ENCODE measurements around the gene IRGQ. TPM values are rescaled to one million over a fixed set of nuclear protein-coding genes. Genes with fewer than 3 reads are reported as not detected.
"Not testable (repeated sequence)": the region's sequence is repeated elsewhere in the genome, so short reads cannot be mapped to it uniquely, and the experiment has no call there.

Gene IRGQ
- total RNA-seq, 1 donor from 2014 or later = 27.8 TPM

DNA sequence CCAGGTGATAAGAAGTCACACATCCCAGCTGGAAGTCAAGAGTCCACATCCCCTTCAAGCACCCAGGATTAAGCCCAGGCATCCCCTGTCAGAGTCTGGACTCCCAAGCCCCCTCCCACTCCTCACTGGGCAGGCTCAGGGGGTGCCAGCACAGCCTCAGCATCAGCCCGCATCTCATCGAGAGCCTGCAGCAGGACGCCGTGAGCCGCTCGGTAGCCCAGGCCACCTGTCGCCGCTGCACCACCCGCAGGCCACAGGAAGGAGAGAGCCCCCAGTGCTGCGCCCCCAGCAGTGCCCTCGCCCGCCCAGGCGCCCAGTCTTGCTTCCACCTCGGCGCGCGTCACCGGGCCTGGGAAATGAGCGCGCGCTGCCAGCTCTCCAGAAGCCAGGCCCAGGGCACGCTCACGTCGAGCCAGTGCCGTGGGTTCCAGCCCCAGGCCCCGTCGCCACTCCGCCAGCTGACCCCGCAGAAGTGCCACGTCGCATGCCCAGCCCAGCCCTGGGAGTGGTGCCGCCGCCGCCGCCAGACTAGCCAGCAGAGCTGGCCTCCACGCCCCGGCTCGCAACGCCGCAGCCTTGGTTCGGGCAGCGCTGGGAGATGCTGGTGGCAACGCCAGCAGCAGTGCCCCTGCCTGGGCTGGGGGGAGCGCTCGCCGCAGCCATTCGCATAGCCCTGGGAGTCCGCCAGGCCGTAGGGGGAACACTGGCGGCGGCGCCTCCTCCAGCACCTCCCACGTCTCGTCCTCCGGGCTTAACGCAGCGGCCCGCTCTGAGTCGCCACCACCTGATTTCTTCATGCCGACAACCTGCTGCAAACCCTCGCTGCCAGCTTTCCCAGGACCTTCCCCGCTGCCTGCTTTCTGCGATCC lies 3.8 kb downstream of the IRGQ start:
- peaks cover 15% of the 10 kb centered on the region for H3K4me1 Mint-ChIP-seq (ENCODE audit: low read depth)
- no peaks in the 10 kb centered on the region for H3K27me3 Mint-ChIP-seq (ENCODE audit: low read depth)
- intact Hi-C loops (cut with micrococcal nuclease) = loop anchor here (10.0 kb wide), 1 partner anchor 193 kb away; the partner anchor contains the start of gene KCNN4
- peaks cover 32% of the 10 kb centered on the region for H3K36me3 Mint-ChIP-seq (ENCODE audit: low read depth)
- no peak for DNase-seq (ENCODE audit: low spot score)
- no peak overlapping the region for H3K4me3 Mint-ChIP-seq (ENCODE audit: low read depth)
- no peaks in the 10 kb centered on the region for H3K9me3 Mint-ChIP-seq
- no peak overlapping the region for H3K27ac Mint-ChIP-seq

DNA sequence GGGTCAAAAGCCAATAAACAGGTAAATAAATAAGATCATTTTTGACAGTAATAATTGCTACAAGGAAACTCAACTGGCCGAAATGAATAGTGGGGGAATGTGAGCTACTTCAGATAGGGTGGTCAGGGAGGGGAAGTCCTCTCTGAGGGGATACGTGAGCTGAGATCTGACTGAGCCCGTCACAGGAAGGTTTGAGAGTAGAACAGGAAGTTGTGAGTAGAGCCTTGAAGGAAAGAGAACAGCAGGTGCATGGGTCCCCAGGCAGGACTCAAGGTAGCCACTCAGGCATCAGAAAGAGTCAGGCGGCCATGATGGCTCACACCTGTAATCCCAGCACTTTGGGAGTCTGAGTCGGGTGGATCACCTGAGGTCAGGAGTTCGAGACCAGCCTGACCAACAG lies 6.3 kb downstream of the IRGQ start:
- H3K9me3 Mint-ChIP-seq = no peaks in the 10 kb centered on the region
- no peak for DNase-seq (ENCODE audit: low spot score)
- no peaks in the 10 kb centered on the region for H3K27me3 Mint-ChIP-seq (ENCODE audit: low read depth)
- peaks cover 38% of the 10 kb centered on the region for H3K36me3 Mint-ChIP-seq (ENCODE audit: low read depth)
- no peak overlapping the region for H3K4me3 Mint-ChIP-seq (ENCODE audit: low read depth)
- intact Hi-C loops (cut with micrococcal nuclease) = loop anchor here (10.0 kb wide), 1 partner anchor 195 kb away; the partner anchor contains the start of gene KCNN4
- no peak overlapping the region for H3K27ac Mint-ChIP-seq
- H3K4me1 Mint-ChIP-seq (ENCODE audit: low read depth) = peaks cover 10% of the 10 kb centered on the region

DNA sequence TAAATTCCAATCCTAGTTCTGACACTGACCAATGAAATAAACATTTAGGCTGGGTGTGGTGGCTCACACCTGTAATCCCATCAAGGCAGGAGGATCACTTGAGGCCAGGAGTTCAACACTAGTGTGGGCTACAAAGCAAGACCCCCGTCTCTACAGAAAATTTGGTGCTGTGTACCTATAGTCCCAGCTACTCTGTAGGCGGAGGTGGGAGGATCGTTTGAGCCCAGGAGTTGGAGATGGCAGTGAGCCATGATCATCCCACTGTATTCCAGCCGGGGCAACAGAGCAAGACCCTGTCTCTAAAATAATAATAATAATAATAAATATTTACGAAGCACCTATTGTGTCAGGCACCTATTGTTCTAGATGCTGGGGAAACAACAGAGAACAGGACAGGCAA lies 6.7 kb downstream of the IRGQ start:
- intact Hi-C loops (cut with micrococcal nuclease) = no loop called here
- H3K27ac Mint-ChIP-seq = no peak overlapping the region
- no peak overlapping the region for H3K4me3 Mint-ChIP-seq (ENCODE audit: low read depth)
- H3K4me1 Mint-ChIP-seq (ENCODE audit: low read depth) = peaks cover 11% of the 10 kb centered on the region
- no peak for DNase-seq (ENCODE audit: low spot score)
- peaks cover 37% of the 10 kb centered on the region for H3K36me3 Mint-ChIP-seq (ENCODE audit: low read depth)
- H3K9me3 Mint-ChIP-seq = no peaks in the 10 kb centered on the region
- no peaks in the 10 kb centered on the region for H3K27me3 Mint-ChIP-seq (ENCODE audit: low read depth)

DNA sequence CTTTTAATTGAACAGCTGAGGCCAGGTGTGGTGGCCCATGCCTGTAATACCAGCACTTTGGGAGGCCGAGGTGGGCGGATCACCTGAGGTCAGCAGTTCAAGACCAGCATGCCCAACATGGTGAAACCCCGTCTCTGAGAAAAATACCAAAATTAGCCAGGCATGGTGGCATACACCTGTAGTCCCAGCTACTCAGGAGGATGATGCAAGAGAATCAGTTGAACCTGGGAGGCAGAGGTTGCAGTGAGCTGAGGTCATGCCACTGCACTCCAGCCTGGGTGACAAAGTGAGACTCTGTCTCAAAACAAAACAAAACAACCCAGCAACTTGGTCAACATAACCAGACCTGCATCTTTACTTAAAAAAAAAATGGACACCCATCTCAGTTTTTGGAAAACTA lies 8.9 kb downstream of the IRGQ start:
- H3K27ac Mint-ChIP-seq; H3K4me3 Mint-ChIP-seq (ENCODE audit: low read depth); H3K4me1 Mint-ChIP-seq (ENCODE audit: low read depth); intact Hi-C loops (cut with micrococcal nuclease); H3K9me3 Mint-ChIP-seq; DNase-seq (ENCODE audit: low spot score); H3K27me3 Mint-ChIP-seq (ENCODE audit: low read depth): not testable (repeated sequence)
- peaks cover 27% of the 10 kb centered on the region for H3K36me3 Mint-ChIP-seq (ENCODE audit: low read depth)

DNA sequence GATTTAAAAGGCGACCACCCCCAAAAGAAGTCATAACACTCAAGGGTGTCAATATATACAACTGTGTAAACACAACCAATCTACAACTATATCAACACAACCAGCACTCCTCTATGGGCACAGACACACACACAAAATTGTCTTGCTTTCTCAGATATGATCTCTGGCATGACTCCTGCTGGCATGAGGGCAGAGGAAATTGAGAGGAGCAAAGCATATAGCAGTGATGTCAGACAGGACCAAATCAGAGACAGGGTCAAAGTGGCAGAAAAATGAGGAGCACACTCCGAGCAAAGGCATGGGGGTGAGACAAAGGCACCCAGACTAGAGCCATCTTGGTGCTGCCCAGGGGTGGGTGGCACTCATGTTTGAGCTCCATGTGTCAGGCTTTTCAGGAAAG lies 9.6 kb downstream of the IRGQ start:
- Mint-ChIP-seq H3K4me3 (ENCODE audit: low read depth) (no peak overlapping the region), H3K36me3 (ENCODE audit: low read depth) (peaks cover 27% of the 10 kb centered on the region), H3K9me3 (no peaks in the 10 kb centered on the region), H3K27ac (no peak overlapping the region), H3K4me1 (ENCODE audit: low read depth) (peaks cover 10% of the 10 kb centered on the region), H3K27me3 (ENCODE audit: low read depth) (no peaks in the 10 kb centered on the region)
- intact Hi-C loops (cut with micrococcal nuclease) = no loop called here
- DNase-seq (ENCODE audit: low spot score) = no peak

DNA sequence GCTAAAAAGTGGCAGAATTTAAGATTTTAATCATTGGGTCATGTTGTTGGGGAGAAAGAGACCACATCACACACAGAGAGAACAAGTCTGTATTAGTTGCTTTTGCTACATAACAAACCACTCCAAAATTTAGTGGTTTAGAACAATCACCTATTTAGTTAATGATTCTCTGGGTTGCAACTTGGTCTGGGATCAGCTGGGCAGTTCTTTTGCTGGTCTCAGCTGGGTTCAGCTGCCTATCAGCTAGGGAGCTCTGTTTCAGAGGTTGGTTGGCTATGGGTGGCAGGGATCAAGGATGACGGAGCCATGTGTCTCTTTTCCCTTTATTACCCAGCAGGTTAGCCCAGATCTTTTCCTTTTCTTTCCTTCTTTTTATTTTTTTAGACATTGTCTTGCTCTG lies 11.4 kb downstream of the IRGQ start:
- H3K9me3 Mint-ChIP-seq = no peaks in the 10 kb centered on the region
- no peaks in the 10 kb centered on the region for H3K27me3 Mint-ChIP-seq (ENCODE audit: low read depth)
- peaks cover 15% of the 10 kb centered on the region for H3K4me1 Mint-ChIP-seq (ENCODE audit: low read depth)
- peaks cover 18% of the 10 kb centered on the region for H3K36me3 Mint-ChIP-seq (ENCODE audit: low read depth)
- DNase-seq (ENCODE audit: low spot score) = no peak
- intact Hi-C loops (cut with micrococcal nuclease) = loop anchor here (5.0 kb wide), 1 partner anchor 57 kb away; the partner anchor contains the start of gene ETHE1
- H3K4me3 Mint-ChIP-seq (ENCODE audit: low read depth) = no peak overlapping the region
- peak overlapping the region; percentile 79 for H3K27ac Mint-ChIP-seq

DNA sequence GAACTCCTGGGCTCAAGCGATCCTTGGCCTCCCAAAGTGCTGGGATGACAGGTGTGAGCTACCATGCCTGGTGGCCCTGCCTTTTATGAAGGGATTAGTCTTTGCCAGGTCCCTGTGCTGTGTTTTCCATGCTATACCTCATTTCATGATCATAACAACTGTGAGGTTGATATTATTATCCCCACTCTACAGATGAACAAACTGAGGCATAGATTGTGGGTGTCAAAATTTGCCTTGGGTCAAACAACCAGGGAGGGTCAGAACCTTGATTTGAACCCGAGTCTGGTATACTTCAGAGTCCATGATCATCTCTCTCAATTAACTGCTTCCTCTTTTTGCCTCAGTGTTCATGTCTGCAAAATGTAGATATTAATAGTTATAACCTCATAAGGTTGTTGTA lies 13.4 kb downstream of the IRGQ start:
- no peak for DNase-seq (ENCODE audit: low spot score)
- no peaks in the 10 kb centered on the region for H3K9me3 Mint-ChIP-seq
- H3K27ac Mint-ChIP-seq = peak overlapping the region; percentile 21
- peaks cover 12% of the 10 kb centered on the region for H3K36me3 Mint-ChIP-seq (ENCODE audit: low read depth)
- H3K4me3 Mint-ChIP-seq (ENCODE audit: low read depth) = no peak overlapping the region
- H3K27me3 Mint-ChIP-seq (ENCODE audit: low read depth) = no peaks in the 10 kb centered on the region
- intact Hi-C loops (cut with micrococcal nuclease) = loop anchor here (5.0 kb wide), 1 partner anchor 55 kb away; the partner anchor contains the start of gene ETHE1
- H3K4me1 Mint-ChIP-seq (ENCODE audit: low read depth) = peaks cover 19% of the 10 kb centered on the region

DNA sequence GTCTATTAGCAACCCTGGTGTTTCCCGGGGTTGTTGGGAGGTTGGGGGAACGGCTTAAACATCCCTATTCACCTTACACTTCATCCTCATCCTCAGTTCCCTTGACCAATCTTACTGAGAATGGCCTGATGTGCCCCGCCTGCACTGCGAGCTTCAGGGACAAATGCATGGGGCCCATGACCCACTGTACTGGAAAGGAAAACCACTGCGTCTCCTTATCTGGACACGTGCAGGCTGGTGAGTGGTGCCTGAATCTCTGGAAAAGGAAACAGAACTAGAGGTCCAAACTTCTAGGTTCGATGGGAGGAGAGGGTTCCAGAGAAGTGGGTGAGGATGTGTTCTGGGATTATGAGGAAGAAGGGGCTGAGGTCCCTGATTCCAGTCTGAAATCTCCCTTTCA lies 14.5 kb downstream of the IRGQ start:
- Mint-ChIP-seq H3K27me3 (ENCODE audit: low read depth) (no peaks in the 10 kb centered on the region), H3K9me3 (no peaks in the 10 kb centered on the region), H3K4me1 (ENCODE audit: low read depth) (peaks cover 23% of the 10 kb centered on the region), H3K36me3 (ENCODE audit: low read depth) (peaks cover 12% of the 10 kb centered on the region), H3K4me3 (ENCODE audit: low read depth) (peak overlapping the region; percentile 86), H3K27ac (peak overlapping the region; percentile 51)
- intact Hi-C loops (cut with micrococcal nuclease) = loop anchor here (5.0 kb wide), 1 partner anchor 54 kb away; the partner anchor contains the start of gene ETHE1
- no peak for DNase-seq (ENCODE audit: low spot score)

DNA sequence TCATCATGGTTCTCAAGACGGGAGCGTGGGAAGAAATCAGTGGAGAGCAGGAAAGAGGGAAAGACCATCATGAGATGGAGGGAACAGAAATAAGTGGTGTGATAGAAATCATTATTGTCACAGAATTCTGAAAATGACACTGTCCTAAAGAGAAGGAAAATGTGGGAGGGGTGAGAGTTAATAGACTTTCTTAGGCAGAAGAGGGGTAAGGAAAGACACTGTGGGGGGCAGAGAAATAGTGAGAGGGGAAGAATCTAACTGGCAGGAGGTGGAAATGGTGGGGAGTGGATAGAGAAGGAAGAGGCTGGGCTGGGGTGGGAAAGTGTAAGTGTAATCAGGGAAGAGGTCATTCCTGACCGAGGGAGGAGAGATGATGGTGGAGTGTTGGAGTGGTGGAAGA lies 17.1 kb downstream of the IRGQ start:
- no peak for DNase-seq (ENCODE audit: low spot score)
- intact Hi-C loops (cut with micrococcal nuclease) = loop anchor here (5.0 kb wide), 1 partner anchor 116 kb away; no protein-coding TSS in a partner anchor
- H3K4me3 Mint-ChIP-seq (ENCODE audit: low read depth) = peak overlapping the region; percentile 86
- H3K27ac Mint-ChIP-seq = peak overlapping the region; percentile 67
- peaks cover 31% of the 10 kb centered on the region for H3K4me1 Mint-ChIP-seq (ENCODE audit: low read depth)
- H3K27me3 Mint-ChIP-seq (ENCODE audit: low read depth) = no peaks in the 10 kb centered on the region
- peaks cover 5% of the 10 kb centered on the region for H3K36me3 Mint-ChIP-seq (ENCODE audit: low read depth)
- no peaks in the 10 kb centered on the region for H3K9me3 Mint-ChIP-seq

DNA sequence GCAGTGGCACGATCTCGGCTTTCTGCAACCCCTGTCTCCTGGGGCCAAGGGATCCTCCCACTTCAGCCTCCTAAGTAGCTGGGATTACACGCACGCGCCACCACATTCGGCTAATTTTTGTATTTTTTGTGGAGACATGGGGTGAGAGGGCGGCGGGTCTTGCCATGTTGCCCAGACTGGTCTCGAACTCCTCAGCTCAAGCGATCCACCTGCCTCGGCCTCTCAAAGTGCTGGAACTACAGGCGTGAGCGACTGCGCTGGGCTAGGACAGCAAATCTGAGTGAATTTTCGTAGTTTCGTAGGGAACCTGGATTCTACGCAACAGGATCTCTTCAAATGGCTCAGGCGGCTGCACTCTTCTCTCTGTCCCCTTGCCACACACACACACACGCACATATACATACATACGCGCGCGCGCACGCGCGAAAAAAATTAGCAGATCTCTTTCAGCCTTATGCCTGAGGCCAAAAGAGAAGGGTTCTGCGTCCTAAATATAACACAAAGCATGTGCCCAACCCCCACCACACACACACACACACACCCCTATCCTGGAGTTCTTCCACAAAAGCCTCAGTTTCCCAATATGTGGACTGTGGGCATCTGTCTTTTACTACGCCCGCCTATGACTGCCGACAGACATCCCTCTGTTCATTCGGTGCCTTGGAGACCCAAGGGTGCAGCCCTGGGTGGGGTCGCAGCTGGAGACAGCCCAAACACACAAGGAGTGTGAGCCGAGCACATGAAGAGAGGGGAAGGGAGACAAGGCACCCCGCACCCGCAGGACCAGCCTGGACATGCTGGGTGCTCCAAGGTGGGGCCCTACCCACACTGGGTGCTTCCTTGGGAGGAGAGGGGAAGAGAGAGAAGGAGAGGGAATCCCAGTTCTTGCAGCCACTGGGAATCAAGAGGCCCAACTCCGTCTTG lies 19.7 kb downstream of the IRGQ start:
- no peak for DNase-seq (ENCODE audit: low spot score)
- H3K4me1 Mint-ChIP-seq (ENCODE audit: low read depth) = peaks cover 25% of the 10 kb centered on the region
- no peaks in the 10 kb centered on the region for H3K9me3 Mint-ChIP-seq
- peak overlapping the region; percentile 59 for H3K4me3 Mint-ChIP-seq (ENCODE audit: low read depth)
- no peaks in the 10 kb centered on the region for H3K27me3 Mint-ChIP-seq (ENCODE audit: low read depth)
- H3K27ac Mint-ChIP-seq = peak overlapping the region; percentile 53
- H3K36me3 Mint-ChIP-seq (ENCODE audit: low read depth) = peaks cover 5% of the 10 kb centered on the region
- intact Hi-C loops (cut with micrococcal nuclease) = loop anchor here (1.0 to 5.0 kb wide), 3 partner anchors 20 to 114 kb away; partner anchors contain the start of genes IRGQ, ZNF428 and ZNF576

DNA sequence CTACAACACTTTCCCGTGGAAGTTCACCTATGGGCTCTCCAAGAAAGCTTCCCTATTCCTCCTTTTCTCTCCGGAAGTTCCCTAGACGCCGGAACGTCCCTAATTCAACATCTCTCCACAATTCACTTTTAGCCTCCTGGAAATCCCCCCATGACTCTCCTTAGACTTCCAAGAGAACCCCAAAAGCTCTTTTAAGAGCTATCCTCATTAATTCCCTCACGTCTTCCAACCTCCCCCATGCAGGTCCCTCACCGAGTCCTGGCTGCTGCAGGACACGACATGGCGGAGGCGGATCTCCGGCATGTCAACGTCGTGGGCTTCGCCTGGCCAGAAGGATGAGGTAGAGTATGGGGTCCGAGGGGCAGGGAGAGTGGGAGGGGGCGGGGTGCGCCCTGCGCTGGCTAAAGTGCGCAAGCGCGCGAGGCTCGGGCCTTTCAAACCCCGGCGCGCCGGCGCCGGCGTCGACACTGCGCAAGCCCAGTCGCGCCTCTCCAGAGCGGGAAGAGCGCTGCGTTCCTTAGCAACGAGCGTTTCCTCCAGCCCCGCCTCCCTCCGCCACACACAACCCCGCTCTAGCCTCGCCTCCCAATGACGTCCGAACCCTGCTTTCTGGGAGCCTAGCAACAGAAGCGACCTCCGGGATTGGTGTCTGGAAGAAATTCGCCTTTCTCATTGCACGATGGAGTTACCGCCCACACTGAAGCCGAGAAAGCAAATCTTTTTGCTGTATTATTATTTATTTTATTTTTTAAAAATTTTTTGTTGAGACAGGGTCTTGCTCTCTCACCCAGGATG lies 20.6 kb downstream of the IRGQ start, which contains the start of the genes PINLYP and XRCC1:
Gene PINLYP (plus strand): TSS at position 646 of the 795 bp plus-strand sequence. CDS start 1,391 bp downstream, outside the sequence.
Gene XRCC1 (minus strand): TSS at position 372 of the 795 bp plus-strand sequence. CDS start 69 bp downstream, at position 303.
- peak; percentile 95 for DNase-seq (ENCODE audit: low spot score)
- Mint-ChIP-seq H3K27ac (peak within 1 kb of the TSS; percentile 90), H3K27me3 (ENCODE audit: low read depth) (no peaks in the 10 kb centered on the region), H3K9me3 (no peaks in the 10 kb centered on the region), H3K36me3 (ENCODE audit: low read depth) (peaks cover 5% of the 10 kb centered on the region), H3K4me1 (ENCODE audit: low read depth) (peaks cover 28% of the 10 kb centered on the region), H3K4me3 (ENCODE audit: low read depth) (peak within 1 kb of the TSS; percentile 97)
- intact Hi-C loops (cut with micrococcal nuclease) = loop anchor here (1.0 to 5.0 kb wide), 3 partner anchors 21 to 113 kb away; partner anchors contain the start of genes IRGQ, ZNF428 and ZNF576
